Stomach (tissue), 4 donors: ENCODE results near the gene CABLES2.

ENCODE experiments used
- POLR2AphosphoS5 ChIP-seq, 3 donors: sonication (generic); formaldehyde crosslinking; IDR thresholded peaks; one replicate each; pipeline ENCODE4 v1.6.1; 2016; ENCODE audit warnings: antibody characterized with exemption in 3 of 3
- TF ChIP-seq, protein P1 (sequence below), 7 experiments: fragments of 450-650 bp in 4 of 7; fragments of 200-600 bp in 3 of 7; sonication (generic) in 3 of 7; IDR thresholded peaks; one replicate each; pipeline ENCODE4 v1.5.1; 2016 to 2019; ENCODE audit warnings: antibody characterized with exemption in 7 of 7, control low read depth in 2 of 7, mild to moderate bottlenecking in 1 of 7

DNA sequence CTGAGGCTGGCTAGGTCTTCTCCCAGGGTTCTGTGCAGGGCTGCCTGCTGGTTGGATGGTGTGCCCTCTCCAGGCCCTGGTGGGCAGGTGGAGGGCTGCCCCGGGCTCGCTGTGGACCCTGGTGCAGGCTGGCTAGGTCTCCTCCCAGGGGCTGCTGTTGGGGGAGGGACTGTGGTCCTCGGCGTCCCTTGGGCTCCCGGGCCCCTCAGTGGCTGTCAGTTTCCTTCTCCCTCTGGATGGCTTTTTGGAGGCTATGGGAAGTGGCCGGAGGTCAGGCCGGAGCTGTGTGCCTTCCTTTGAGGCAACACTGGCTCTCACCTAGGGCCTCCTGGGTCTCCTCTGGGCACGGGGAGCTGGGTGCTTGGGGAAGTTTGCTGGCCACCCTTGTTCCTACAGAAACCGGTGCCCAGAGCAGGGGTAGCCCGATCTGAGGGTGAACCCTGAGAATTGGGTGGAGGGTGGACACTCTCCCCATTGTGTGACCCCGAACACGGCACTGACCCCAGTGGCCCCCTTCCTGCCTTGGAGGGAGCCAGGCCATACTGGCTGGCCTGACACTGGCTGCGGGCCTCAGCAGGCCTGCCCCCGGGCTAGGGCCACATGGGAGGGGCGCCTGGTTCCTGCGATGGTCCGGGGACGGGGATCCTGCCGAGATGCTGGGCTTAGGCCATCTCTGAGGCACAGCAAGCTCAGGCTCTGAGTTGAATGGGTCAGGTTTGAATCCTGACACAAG lies 3.8 kb upstream of the CABLES2 start:
- TF ChIP-seq, protein P1, sequence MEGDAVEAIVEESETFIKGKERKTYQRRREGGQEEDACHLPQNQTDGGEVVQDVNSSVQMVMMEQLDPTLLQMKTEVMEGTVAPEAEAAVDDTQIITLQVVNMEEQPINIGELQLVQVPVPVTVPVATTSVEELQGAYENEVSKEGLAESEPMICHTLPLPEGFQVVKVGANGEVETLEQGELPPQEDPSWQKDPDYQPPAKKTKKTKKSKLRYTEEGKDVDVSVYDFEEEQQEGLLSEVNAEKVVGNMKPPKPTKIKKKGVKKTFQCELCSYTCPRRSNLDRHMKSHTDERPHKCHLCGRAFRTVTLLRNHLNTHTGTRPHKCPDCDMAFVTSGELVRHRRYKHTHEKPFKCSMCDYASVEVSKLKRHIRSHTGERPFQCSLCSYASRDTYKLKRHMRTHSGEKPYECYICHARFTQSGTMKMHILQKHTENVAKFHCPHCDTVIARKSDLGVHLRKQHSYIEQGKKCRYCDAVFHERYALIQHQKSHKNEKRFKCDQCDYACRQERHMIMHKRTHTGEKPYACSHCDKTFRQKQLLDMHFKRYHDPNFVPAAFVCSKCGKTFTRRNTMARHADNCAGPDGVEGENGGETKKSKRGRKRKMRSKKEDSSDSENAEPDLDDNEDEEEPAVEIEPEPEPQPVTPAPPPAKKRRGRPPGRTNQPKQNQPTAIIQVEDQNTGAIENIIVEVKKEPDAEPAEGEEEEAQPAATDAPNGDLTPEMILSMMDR (IDR thresholded peaks at IDR 0.05), result no peak
- TF ChIP-seq POLR2AphosphoS5 (IDR thresholded peaks at IDR 0.05), result no peak
